Raji (cell line): Measurements from ENCODE around the gene GPR139.

ENCODE experiments used
- POLR2A ChIP-seq: IDR thresholded peaks from 2 replicates; pipeline ENCODE4 v1.6.1; 2011; ENCODE audit warnings: low read depth, low read length, control low read depth; ENCODE audit not compliant: insufficient read depth

Gene GPR139

GRCh38 chr16:20074099-20074991 lies 655 bp upstream of the GPR139 start:
- no peak for TF ChIP-seq POLR2A

DNA sequence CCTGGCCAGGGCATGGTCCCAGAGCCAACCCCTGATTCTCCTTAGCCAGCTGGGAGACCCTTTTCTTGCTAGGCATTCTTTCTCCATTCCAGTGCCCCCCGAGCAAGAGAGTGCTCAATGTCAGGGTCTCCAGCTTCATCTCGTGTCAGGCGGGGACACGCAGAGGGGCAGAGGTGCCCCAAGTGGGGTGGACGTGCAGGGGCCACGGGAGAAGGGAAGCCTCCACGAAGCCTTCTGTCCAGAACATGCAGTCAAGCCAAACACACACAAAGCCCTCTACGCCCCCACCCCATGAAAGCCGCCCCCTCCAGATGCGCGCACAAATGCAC lies 852 bp downstream of the GPR139 start:
- TF ChIP-seq POLR2A, result no peak

- TF ChIP-seq POLR2A, result no peak
Observed at GRCh38 chr16:20072146-20072873, 1.4 kb downstream of the GPR139 start.

DNA sequence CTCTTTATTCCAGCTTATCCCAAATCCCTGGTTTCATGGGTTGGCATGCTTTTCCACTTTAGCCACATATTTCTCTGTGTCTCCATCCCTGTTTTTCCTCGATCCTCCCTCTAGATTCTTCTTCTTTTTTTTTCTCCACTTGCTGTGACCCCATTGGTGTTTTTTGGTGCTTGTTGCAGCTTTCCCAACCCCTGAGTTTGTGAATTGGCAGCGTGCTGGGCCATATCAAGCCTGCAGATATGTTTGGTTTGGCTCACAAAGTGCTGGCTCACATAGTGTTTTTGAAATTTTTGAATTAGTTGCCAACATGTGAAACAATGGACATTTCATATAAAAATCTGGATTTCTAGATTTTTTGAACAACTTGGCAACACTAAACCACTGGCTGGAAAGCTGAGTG lies 8.8 kb downstream of the GPR139 start:
- TF ChIP-seq POLR2A, result no peak

- TF ChIP-seq POLR2A, result no peak
Observed at GRCh38 chr16:20064520-20064919, 9.2 kb downstream of the GPR139 start.

DNA sequence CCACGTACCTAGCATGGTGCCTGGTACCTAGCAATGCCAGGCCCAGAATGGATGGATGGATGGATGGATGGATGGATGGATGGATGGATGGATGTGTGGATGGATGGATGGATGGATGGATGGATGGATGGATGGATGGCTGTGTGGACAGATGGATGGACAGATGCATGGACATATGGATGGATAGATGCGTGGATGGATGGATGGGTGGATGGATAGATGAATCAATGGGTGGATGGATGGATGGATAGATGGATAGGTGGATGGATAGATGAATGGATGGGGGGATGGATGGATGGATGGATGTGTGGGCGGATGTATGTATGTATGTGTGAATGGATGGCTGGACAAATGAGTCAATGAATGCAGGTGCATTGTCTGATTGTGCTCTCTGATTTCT lies 12.6 kb downstream of the GPR139 start:
- TF ChIP-seq POLR2A, result no peak

DNA sequence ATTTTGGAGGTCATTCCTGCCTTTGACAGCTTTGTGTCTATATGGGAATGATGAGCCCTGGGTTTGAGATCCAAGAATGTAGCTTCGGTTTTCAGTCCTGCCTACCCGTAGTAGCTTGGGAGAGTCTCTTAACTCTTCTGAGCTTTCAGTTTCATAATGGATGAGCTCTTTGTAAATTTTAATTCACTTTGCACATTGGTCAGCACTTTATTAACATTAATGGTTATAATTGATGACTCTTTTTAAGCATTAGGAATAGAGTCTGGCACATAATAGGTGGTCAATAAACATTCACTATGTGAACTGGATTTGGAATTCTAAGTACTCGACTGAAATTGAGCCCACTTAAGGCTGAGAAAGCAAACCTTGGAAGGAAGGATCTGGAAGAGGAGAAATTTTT lies 17.3 kb downstream of the GPR139 start:
- no peak for TF ChIP-seq POLR2A

DNA sequence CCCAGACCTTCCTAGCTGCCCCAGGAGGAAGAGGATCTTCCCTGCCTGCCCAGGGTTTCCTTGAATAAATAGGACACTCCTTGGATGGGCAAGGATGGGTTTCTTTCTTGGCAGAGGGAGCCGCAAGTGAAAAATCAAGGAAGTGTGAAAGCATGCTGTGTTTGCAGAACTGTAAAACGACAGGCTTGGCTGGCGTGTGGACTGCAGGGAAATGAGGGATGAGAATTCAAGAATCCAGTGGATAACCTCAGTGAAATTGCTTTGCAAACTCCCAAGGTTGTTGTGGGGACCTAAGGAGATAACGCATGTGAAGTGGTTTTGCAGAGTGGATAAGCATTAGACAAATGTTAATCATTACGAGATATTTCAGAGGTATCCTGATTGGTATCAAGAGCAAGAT lies 20.4 kb downstream of the GPR139 start:
- no peak for TF ChIP-seq POLR2A

DNA sequence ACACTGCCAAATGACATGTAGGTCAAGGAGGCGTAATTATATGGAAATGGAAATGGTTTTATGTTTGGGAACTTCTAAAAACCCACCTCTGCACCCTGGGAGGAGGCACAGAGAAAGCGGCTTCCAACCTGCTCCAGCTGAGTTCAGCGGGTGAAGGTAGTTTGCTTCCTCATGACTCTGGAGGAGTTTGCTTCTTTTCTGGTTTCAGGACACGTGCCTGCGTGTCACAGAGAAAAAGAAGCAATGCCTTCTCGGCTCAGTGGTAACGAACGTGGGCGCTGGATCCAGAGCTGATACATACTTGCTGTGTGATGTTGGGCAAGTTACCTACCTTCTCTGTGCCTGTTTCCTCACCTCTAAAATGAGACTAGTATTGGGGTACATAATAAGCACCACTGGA lies 22.1 kb downstream of the GPR139 start:
- no peak for TF ChIP-seq POLR2A

GRCh38 chr16:20051147-20051546 lies 22.5 kb downstream of the GPR139 start:
- TF ChIP-seq POLR2A, result no peak

DNA sequence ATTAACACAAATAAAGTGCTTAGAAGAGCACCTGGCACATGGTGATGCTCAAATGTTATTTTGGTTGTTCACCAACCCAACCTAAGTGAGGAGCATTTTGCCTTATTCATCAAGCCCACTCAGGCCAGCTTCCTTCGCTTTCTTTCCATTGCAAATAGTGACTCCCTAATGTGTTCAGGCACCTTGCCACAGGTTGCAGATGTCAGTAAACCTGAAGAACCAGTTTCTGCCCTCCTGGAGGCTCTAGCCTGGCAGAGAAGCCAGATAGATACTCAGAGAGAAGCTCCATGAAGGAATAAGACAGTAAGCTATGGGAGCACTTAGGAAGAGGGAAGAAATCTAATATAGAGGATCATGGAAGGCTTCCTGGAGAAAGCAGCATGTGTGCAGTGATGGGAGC lies 23.9 kb downstream of the GPR139 start:
- TF ChIP-seq POLR2A, result no peak

- no peak for TF ChIP-seq POLR2A
Observed at GRCh38 chr16:20045886-20046285, 27.8 kb downstream of the GPR139 start.

GRCh38 chr16:20042848-20043247 lies 30.8 kb downstream of the GPR139 start:
- no peak for TF ChIP-seq POLR2A

DNA sequence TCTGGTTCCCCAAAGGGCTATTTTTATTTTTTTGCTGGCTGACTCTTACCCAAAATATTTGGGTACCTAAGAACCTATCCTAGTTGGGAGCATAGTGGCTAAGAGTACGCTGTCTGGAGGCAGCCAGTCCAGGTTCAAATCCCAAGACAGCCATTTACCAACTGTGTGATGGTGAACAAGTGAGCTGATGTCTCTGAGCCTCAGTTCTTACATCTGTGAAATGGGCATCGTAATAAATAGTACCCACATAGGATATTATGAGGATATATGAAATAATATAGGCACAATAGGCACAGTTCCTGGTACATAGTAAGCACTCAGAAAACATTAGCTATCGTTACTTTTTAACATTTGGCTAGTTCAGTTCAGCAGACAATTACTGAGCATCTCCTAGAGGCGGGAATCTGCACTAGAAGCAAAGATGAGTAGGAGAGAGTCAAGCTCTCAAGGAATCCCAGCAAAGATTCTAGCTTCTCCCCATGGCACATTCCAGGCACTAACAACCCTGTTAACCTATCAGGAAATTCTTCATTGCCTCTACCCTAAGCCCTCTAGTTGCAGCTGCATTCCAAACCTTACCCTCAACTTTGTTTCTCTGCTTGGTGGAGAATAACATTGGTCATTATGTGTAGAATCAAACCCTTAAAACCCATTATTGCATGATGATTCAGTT lies 31.6 kb downstream of the GPR139 start:
- no peak for TF ChIP-seq POLR2A

GRCh38 chr16:20040011-20040410 lies 33.7 kb downstream of the GPR139 start:
- TF ChIP-seq POLR2A, result no peak

GRCh38 chr16:20029611-20030010 lies 44.1 kb downstream of the GPR139 start:
- TF ChIP-seq POLR2A, result no peak

- TF ChIP-seq POLR2A, result no peak
Observed at GRCh38 chr16:20026361-20027072, 47.2 kb downstream of the GPR139 start.
